GM08714 (cell line): Measurements from ENCODE around the gene RBM27.
"Not testable (repeated sequence)": the region's sequence is repeated elsewhere in the genome, so short reads cannot be mapped to it uniquely, and the experiment has no call there.

Experiments used
- H3K4me3 ChIP-seq: fragments of 200-500 bp; sonication (Bioruptor generic); 2 replicates; pipeline ENCODE4 v1.5.1; 2014; ENCODE audit warnings: mild to moderate bottlenecking, low read length, inconsistent platforms
- ZNF274 ChIP-seq: IDR thresholded peaks from 2 replicates; pipeline ENCODE4 v1.6.1; 2012; ENCODE audit warnings: mild to moderate bottlenecking, low read depth, low read length

Gene RBM27

GRCh38 chr5:146203011-146203871, at the start of gene RBM27:
TSS of gene RBM27 (plus strand) at chr5:146203605. CDS start at chr5:146203766, 161 bp downstream.
- peak within 1 kb of the TSS; percentile 86 for H3K4me3 ChIP-seq
- no peak for TF ChIP-seq ZNF274

GRCh38 chr5:146158255-146158654, 45.1 kb upstream of the RBM27 start:
- H3K4me3 ChIP-seq: no peak overlapping the region
- no peak for TF ChIP-seq ZNF274

- H3K4me3 ChIP-seq: no peak overlapping the region
- no peak for TF ChIP-seq ZNF274
These were observed 39.0 kb upstream of the RBM27 start for GRCh38 chr5:146164382-146164781.

- H3K4me3 ChIP-seq: no peak overlapping the region
- no peak for TF ChIP-seq ZNF274
These were observed 37.9 kb upstream of the RBM27 start for GRCh38 chr5:146165460-146165859.

- no peak for TF ChIP-seq ZNF274
- no peak overlapping the region for H3K4me3 ChIP-seq
These were observed 37.5 kb upstream of the RBM27 start for GRCh38 chr5:146165903-146166302.

GRCh38 chr5:146169076-146169475, 34.3 kb upstream of the RBM27 start:
- TF ChIP-seq ZNF274: no peak
- no peak overlapping the region for H3K4me3 ChIP-seq

GRCh38 chr5:146173049-146173448, 30.4 kb upstream of the RBM27 start:
- H3K4me3 ChIP-seq: not testable (repeated sequence)

GRCh38 chr5:146173597-146173996, 29.8 kb upstream of the RBM27 start:
- no peak for TF ChIP-seq ZNF274
- no peak overlapping the region; the same call in 1 of the 2 replicates for H3K4me3 ChIP-seq

- TF ChIP-seq ZNF274: no peak
- no peak overlapping the region for H3K4me3 ChIP-seq
These were observed 26.6 kb upstream of the RBM27 start for GRCh38 chr5:146176805-146177204.

GRCh38 chr5:146179696-146180095, 23.7 kb upstream of the RBM27 start:
- no peak for TF ChIP-seq ZNF274
- no peak overlapping the region for H3K4me3 ChIP-seq

GRCh38 chr5:146183403-146183802, 20.0 kb upstream of the RBM27 start:
- peak overlapping the region; percentile 64; the same call in 1 of the 2 replicates for H3K4me3 ChIP-seq

- H3K4me3 ChIP-seq: no peak overlapping the region
These were observed 18.2 kb upstream of the RBM27 start for GRCh38 chr5:146185161-146185560.

GRCh38 chr5:146188358-146188757, 15.0 kb upstream of the RBM27 start:
- H3K4me3 ChIP-seq: no peak overlapping the region
- TF ChIP-seq ZNF274: no peak

More at GRCh38 chr5:146185161-146185560, 18.2 kb upstream of the RBM27 start:
- no peak for TF ChIP-seq ZNF274

GRCh38 chr5:146192571-146193043, 10.8 kb upstream of the RBM27 start:
- H3K4me3 ChIP-seq: no peak overlapping the region
- no peak for TF ChIP-seq ZNF274

GRCh38 chr5:146193285-146193684, 10.1 kb upstream of the RBM27 start:
- TF ChIP-seq ZNF274: no peak
- H3K4me3 ChIP-seq: no peak overlapping the region

GRCh38 chr5:146194997-146195396, 8.4 kb upstream of the RBM27 start:
- H3K4me3 ChIP-seq: not testable (repeated sequence)
